IPS DF 4.7 (cell line): ENCODE results near the gene VWA2.
"Not testable (repeated sequence)": the region's sequence is repeated elsewhere in the genome, so short reads cannot be mapped to it uniquely, and the experiment has no call there.

Experiments used
- DNase-seq: peaks from one replicate; pipeline ENCODE4 v3.0.0-alpha.2; 2013; ENCODE audit warnings: low spot score; ENCODE audit errors: extremely low read depth

VWA2 gene

GRCh38 chr10:114316744-114317143 is 77.7 kb downstream of the VWA2 start:
- DNase-seq = no peak

GRCh38 chr10:114319406-114320248 is 80.6 kb downstream of the VWA2 start:
- DNase-seq = no peak

- no peak for DNase-seq
Measured at GRCh38 chr10:114320249-114321116, 81.4 kb downstream of the VWA2 start.

GRCh38 chr10:114322344-114322743 is 83.3 kb downstream of the VWA2 start:
- DNase-seq = no peak

- no peak for DNase-seq
Measured at GRCh38 chr10:114323023-114323422, 84.0 kb downstream of the VWA2 start.

- DNase-seq = no peak
Measured at GRCh38 chr10:114326795-114327194, 87.7 kb downstream of the VWA2 start.

- no peak for DNase-seq
Measured at GRCh38 chr10:114327537-114328440, 88.7 kb downstream of the VWA2 start.

GRCh38 chr10:114328441-114328812 is 89.4 kb downstream of the VWA2 start:
- DNase-seq = no peak

GRCh38 chr10:114328874-114329273 is 89.8 kb downstream of the VWA2 start:
- no peak for DNase-seq

- DNase-seq = no peak
Measured at GRCh38 chr10:114329634-114330365, 90.7 kb downstream of the VWA2 start.

GRCh38 chr10:114332301-114333192 is 93.5 kb downstream of the VWA2 start:
- no peak for DNase-seq

GRCh38 chr10:114333441-114333840 is 94.4 kb downstream of the VWA2 start:
- DNase-seq = not testable (repeated sequence)

- DNase-seq = no peak
Measured at GRCh38 chr10:114334301-114334700, 95.2 kb downstream of the VWA2 start.

GRCh38 chr10:114335614-114336013 is 96.6 kb downstream of the VWA2 start:
- DNase-seq = no peak

- DNase-seq = no peak
Measured at GRCh38 chr10:114336823-114337509, 97.9 kb downstream of the VWA2 start.

GRCh38 chr10:114337510-114338462 is 98.7 kb downstream of the VWA2 start:
- no peak for DNase-seq

GRCh38 chr10:114340816-114341215 is 101.8 kb downstream of the VWA2 start:
- no peak for DNase-seq
